Astrocyte (in vitro differentiated cells and primary cell): Measurements from ENCODE around the gene COL4A6. TPM values are rescaled to one million over a fixed set of nuclear protein-coding genes. Genes with fewer than 3 reads are reported as not detected.
A peak's percentile ranks its signal among the peaks of the same experiment; 100 is the strongest.

Experiments
- DNase-seq: peaks from one replicate; pipeline ENCODE4 v3.0.0-alpha.2; 2010; ENCODE audit warnings: low read depth
- FAIRE-seq: peaks from 2 replicates; lab custom pipeline; 2011; peaks lifted over from hg19 to GRCh38; lab: Jason Lieb, UNC
- H2AFZ ChIP-seq: 2 replicates; pipeline ENCODE4 v1.6.0; 2012; ENCODE audit warnings: low read depth, low read length, inconsistent platforms
- H3K27ac ChIP-seq: 2 replicates; pipeline ENCODE4 v1.5.1; 2011; ENCODE audit warnings: low read depth, low read length, inconsistent platforms
- H3K27me3 ChIP-seq: 2 replicates; pipeline ENCODE4 v1.6.0; 2011; ENCODE audit warnings: low read length, inconsistent platforms; ENCODE audit not compliant: insufficient read depth
- H3K36me3 ChIP-seq: 2 replicates; pipeline ENCODE4 v1.5.1; 2011; ENCODE audit warnings: low read length, inconsistent platforms; ENCODE audit not compliant: insufficient read depth
- H3K4me1 ChIP-seq: 2 replicates; pipeline ENCODE4 v1.5.1; 2011; ENCODE audit warnings: low read length, inconsistent platforms; ENCODE audit not compliant: insufficient read depth
- H3K4me2 ChIP-seq: 2 replicates; pipeline ENCODE4 v1.6.0; 2012; ENCODE audit warnings: low read length, inconsistent platforms
- H3K4me3 ChIP-seq: 2 replicates; pipeline ENCODE4 v1.5.1; 2011; ENCODE audit warnings: low read depth, mild to moderate bottlenecking, low read length, inconsistent platforms; ENCODE audit not compliant: insufficient read depth
- H3K79me2 ChIP-seq: 2 replicates; pipeline ENCODE4 v1.6.0; 2012; ENCODE audit warnings: mild to moderate bottlenecking, low read length, inconsistent platforms; ENCODE audit not compliant: insufficient read depth
- H3K9ac ChIP-seq: 2 replicates; pipeline ENCODE4 v1.6.0; 2012; ENCODE audit warnings: mild to moderate bottlenecking, low read length, inconsistent platforms
- H3K9me3 ChIP-seq: 2 replicates; pipeline ENCODE4 v1.5.1; 2012; ENCODE audit warnings: low read depth, mild to moderate bottlenecking, low read length, inconsistent platforms; ENCODE audit not compliant: insufficient read depth
- H4K20me1 ChIP-seq: 2 replicates; pipeline ENCODE4 v1.6.0; 2012; ENCODE audit warnings: low read length, inconsistent platforms; ENCODE audit not compliant: insufficient read depth
- H3K27ac Mint-ChIP-seq: one replicate; pipeline ENCODE4 v1.8.0; 2021; ENCODE audit warnings: mild to moderate bottlenecking, mixed read lengths; ENCODE audit not compliant: unreplicated experiment
- H3K27me3 Mint-ChIP-seq: one replicate; pipeline ENCODE4 v1.8.0; 2021; ENCODE audit warnings: low read depth, mixed read lengths; ENCODE audit not compliant: unreplicated experiment
- H3K36me3 Mint-ChIP-seq: one replicate; pipeline ENCODE4 v1.8.0; 2021; ENCODE audit warnings: low read depth, mixed read lengths; ENCODE audit not compliant: unreplicated experiment
- H3K4me1 Mint-ChIP-seq: one replicate; pipeline ENCODE4 v1.8.0; 2021; ENCODE audit warnings: low read depth, mixed read lengths; ENCODE audit not compliant: unreplicated experiment
- H3K4me3 Mint-ChIP-seq: one replicate; pipeline ENCODE4 v1.8.0; 2021; ENCODE audit warnings: mild to moderate bottlenecking, moderate library complexity, mixed read lengths; ENCODE audit not compliant: unreplicated experiment
- H3K9me3 Mint-ChIP-seq: one replicate; pipeline ENCODE4 v1.8.0; 2021; ENCODE audit warnings: mild to moderate bottlenecking, mixed read lengths; ENCODE audit not compliant: unreplicated experiment
- CTCF ChIP-seq: IDR thresholded peaks from 2 replicates; pipeline ENCODE4 v1.5.1; 2011; ENCODE audit warnings: low read depth, mild to moderate bottlenecking, inconsistent platforms, low read length, moderate library complexity; ENCODE audit not compliant: insufficient read depth
- EZH2 ChIP-seq: IDR thresholded peaks from 2 replicates; pipeline ENCODE4 v1.6.1; 2012; ENCODE audit warnings: mild to moderate bottlenecking, low read length, inconsistent platforms; ENCODE audit not compliant: insufficient read depth
- total RNA-seq: library from RNA; stranded (reverse); gene quantifications from 2 replicates; pipeline ENCODE4 v1.2.1, GENCODE V29; 2021

The COL4A6 gene
- total RNA-seq, 1 donor from 2014 or later: 8.1 TPM

GRCh38 chrX:108299101-108299591 is 139.1 kb downstream of the COL4A6 start:
- H3K4me1 ChIP-seq: peaks cover 6% of the 10 kb centered on the region
- H3K4me3 ChIP-seq: no peak overlapping the region
- H3K27ac ChIP-seq: no peak overlapping the region
- H3K27me3 Mint-ChIP-seq: no peaks in the 10 kb centered on the region
- H2AFZ ChIP-seq: no peak overlapping the region
- H3K4me2 ChIP-seq: peak overlapping the region; percentile 19
- H3K9ac ChIP-seq: no peak overlapping the region
- H3K36me3 Mint-ChIP-seq: no peaks in the 10 kb centered on the region
- H3K4me1 Mint-ChIP-seq: peaks cover 10% of the 10 kb centered on the region
- peak overlapping the region; percentile 34 for H3K27ac Mint-ChIP-seq
- H3K36me3 ChIP-seq: no peaks in the 10 kb centered on the region
- DNase-seq (peak; percentile 18), FAIRE-seq (no peak)
- TF ChIP-seq CTCF (no peak), EZH2 (no peak)
- H3K9me3 Mint-ChIP-seq: no peaks in the 10 kb centered on the region
- H3K4me3 Mint-ChIP-seq: no peak overlapping the region
- H3K27me3 ChIP-seq: no peaks in the 10 kb centered on the region
- H4K20me1 ChIP-seq: no peaks in the 10 kb centered on the region
- H3K79me2 ChIP-seq: no peaks in the 10 kb centered on the region
- H3K9me3 ChIP-seq: no peaks in the 10 kb centered on the region

- FAIRE-seq (no peak), DNase-seq (no peak)
- Histone ChIP-seq H3K9ac (no peak overlapping the region), H3K27me3 (no peaks in the 10 kb centered on the region), H2AFZ (no peak overlapping the region), H3K79me2 (no peaks in the 10 kb centered on the region), H3K4me1 (peaks cover 6% of the 10 kb centered on the region), H3K9me3 (no peaks in the 10 kb centered on the region), H3K4me2 (no peak overlapping the region), H3K27ac (no peak overlapping the region), H3K4me3 (no peak overlapping the region), H4K20me1 (no peaks in the 10 kb centered on the region), H3K36me3 (no peaks in the 10 kb centered on the region)
- H3K27me3 Mint-ChIP-seq: no peaks in the 10 kb centered on the region
- TF ChIP-seq EZH2 (no peak), CTCF (no peak)
- H3K4me1 Mint-ChIP-seq: peaks cover 10% of the 10 kb centered on the region
- H3K36me3 Mint-ChIP-seq: no peaks in the 10 kb centered on the region
- H3K9me3 Mint-ChIP-seq: no peaks in the 10 kb centered on the region
- H3K27ac Mint-ChIP-seq: no peak overlapping the region
- no peak overlapping the region for H3K4me3 Mint-ChIP-seq
Observed at GRCh38 chrX:108298165-108298602, 140.0 kb downstream of the COL4A6 start.

GRCh38 chrX:108297290-108297689 is 140.9 kb downstream of the COL4A6 start:
- Histone ChIP-seq H3K4me1 (peaks cover 6% of the 10 kb centered on the region), H3K27ac (no peak overlapping the region), H3K9ac (no peak overlapping the region), H3K79me2 (no peaks in the 10 kb centered on the region), H3K36me3 (no peaks in the 10 kb centered on the region), H2AFZ (no peak overlapping the region), H3K27me3 (no peaks in the 10 kb centered on the region), H3K4me2 (no peak overlapping the region), H3K9me3 (no peaks in the 10 kb centered on the region), H4K20me1 (no peaks in the 10 kb centered on the region), H3K4me3 (no peak overlapping the region)
- TF ChIP-seq CTCF (no peak), EZH2 (no peak)
- FAIRE-seq (peak; percentile 77), DNase-seq (no peak)
- Mint-ChIP-seq H3K9me3 (no peaks in the 10 kb centered on the region), H3K36me3 (no peaks in the 10 kb centered on the region), H3K4me3 (no peak overlapping the region), H3K27ac (no peak overlapping the region), H3K4me1 (peaks cover 10% of the 10 kb centered on the region), H3K27me3 (no peaks in the 10 kb centered on the region)
